GM12891 (cell line): ENCODE measurements around the gene KIF26A.

Experiments
- POLR2A ChIP-seq: IDR thresholded peaks from 2 replicates; pipeline ENCODE4 v1.6.1; 2011; ENCODE audit warnings: low read depth, low read length, control low read depth
- POLR2AphosphoS5 ChIP-seq: IDR thresholded peaks from 2 replicates; pipeline ENCODE4 v1.6.1; 2011; ENCODE audit warnings: low read depth, low read length, control low read depth
- POU2F2 ChIP-seq: IDR thresholded peaks from 2 replicates; pipeline ENCODE4 v1.6.1; 2011; ENCODE audit warnings: low read depth, mild to moderate bottlenecking, control low read depth, low read length, moderate library complexity

DNA sequence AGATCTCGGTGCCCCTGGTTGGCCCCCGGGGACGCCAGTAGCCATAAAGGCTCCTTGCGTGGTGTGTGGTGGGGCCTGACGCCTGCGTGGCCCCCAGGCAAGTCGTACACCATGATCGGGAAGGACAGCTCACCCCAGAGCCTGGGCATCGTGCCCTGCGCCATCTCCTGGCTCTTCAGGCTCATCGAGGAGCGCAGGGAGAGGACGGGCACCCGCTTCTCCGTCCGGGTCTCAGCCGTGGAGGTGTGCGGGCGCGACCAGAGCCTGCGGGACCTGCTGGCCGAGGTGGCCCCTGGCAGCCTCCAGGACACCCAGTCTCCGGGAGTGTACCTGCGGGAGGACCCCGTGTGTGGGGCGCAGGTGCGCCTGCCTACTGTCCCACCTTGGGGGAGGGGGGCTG lies 34.5 kb downstream of the KIF26A start:
- no peak for TF ChIP-seq POLR2AphosphoS5
- no peak for TF ChIP-seq POLR2A
- no peak for TF ChIP-seq POU2F2
